Activated B cell treated with CpG ODN at 0.5 μM for 24 hours (primary cell): Measurements from ENCODE around the gene RAD18. TPM values are rescaled to one million over a fixed set of nuclear protein-coding genes. Genes with fewer than 3 reads are reported as not detected.

Experiments used
- ATAC-seq: fragments of 200-7000 bp; cut with Tn5 transposase; one replicate; pipeline ENCODE4 v1.10.0; 2021; ENCODE audit warnings: low read depth, mild to moderate bottlenecking, moderate library complexity
- CTCF ChIA-PET: fragments of 350-600 bp; sonication (Branson Sonifier 250); formaldehyde crosslinking; loops from one replicate; lab custom pipeline; 2021; ENCODE audit warnings: antibody characterized with exemption; lab: Charles Lee
- POLR2A ChIA-PET: fragments of 350-600 bp; sonication (Branson Sonifier 250); formaldehyde crosslinking; loops from one replicate; lab custom pipeline; 2021; ENCODE audit warnings: antibody characterized with exemption; lab: Charles Lee
- DNase-seq: peaks from one replicate; pipeline ENCODE4 v3.0.0; 2022
- H3K27ac Mint-ChIP-seq: one replicate; pipeline ENCODE4 v1.8.0; 2020; ENCODE audit warnings: mixed read lengths
- H3K27me3 Mint-ChIP-seq: one replicate; pipeline ENCODE4 v1.8.0; 2021; ENCODE audit warnings: mixed read lengths
- H3K36me3 Mint-ChIP-seq: one replicate; pipeline ENCODE4 v1.8.0; 2021; ENCODE audit warnings: low read depth, mixed read lengths
- H3K4me1 Mint-ChIP-seq: one replicate; pipeline ENCODE4 v1.8.0; 2021; ENCODE audit warnings: mixed read lengths
- H3K4me3 Mint-ChIP-seq: one replicate; pipeline ENCODE4 v1.8.0; 2020; ENCODE audit warnings: mild to moderate bottlenecking, mixed read lengths
- H3K9me3 Mint-ChIP-seq: one replicate; pipeline ENCODE4 v1.8.0; 2020; ENCODE audit warnings: mixed read lengths
- intact Hi-C: fragments of 100-400 bp; cut with micrococcal nuclease; formaldehyde crosslinking; loops from one replicate; pipeline ENCODE4 v1.15.1; 2024
- total RNA-seq: library from RNA; stranded (reverse); gene quantifications from 2 replicates; pipeline ENCODE4 v1.2.3, GENCODE V29; 2022
- TF ChIP-seq, protein P1 (sequence below): fragments of 200-600 bp; IDR thresholded peaks from one replicate; pipeline ENCODE4 v1.8.0; 2022; ENCODE audit warnings: antibody characterized with exemption, mild to moderate bottlenecking

The RAD18 gene
- total RNA-seq, 1 donor from 2014 or later = 21.6 TPM

DNA sequence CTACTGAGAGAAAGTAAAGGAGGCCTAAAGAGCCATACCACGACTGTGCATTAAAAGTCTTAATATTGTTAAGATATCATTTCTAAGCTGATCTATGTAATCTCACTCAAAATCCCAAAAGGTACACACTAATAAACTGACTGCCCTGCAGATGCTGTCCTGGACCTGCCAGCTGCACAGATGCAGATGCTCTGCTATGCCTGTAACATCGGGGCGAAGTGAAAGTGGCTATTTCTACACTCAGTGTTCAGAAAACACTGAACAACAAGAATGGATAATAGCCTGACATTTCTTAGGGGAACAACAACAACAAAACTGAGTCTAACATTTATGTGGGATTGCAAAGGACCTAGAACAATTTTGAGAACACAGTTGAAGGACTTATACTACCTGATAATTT is 31.9 kb downstream of the RAD18 start:
- H3K36me3 Mint-ChIP-seq = peaks cover 21% of the 10 kb centered on the region
- H3K9me3 Mint-ChIP-seq = no peaks in the 10 kb centered on the region
- no peak overlapping the region for H3K27ac Mint-ChIP-seq
- intact Hi-C loops = no loop called here
- no peak for ATAC-seq
- ChIA-PET POLR2A (no interaction called here), CTCF (no interaction called here)
- H3K4me3 Mint-ChIP-seq = no peak overlapping the region
- no peak for DNase-seq
- TF ChIP-seq, protein P1, sequence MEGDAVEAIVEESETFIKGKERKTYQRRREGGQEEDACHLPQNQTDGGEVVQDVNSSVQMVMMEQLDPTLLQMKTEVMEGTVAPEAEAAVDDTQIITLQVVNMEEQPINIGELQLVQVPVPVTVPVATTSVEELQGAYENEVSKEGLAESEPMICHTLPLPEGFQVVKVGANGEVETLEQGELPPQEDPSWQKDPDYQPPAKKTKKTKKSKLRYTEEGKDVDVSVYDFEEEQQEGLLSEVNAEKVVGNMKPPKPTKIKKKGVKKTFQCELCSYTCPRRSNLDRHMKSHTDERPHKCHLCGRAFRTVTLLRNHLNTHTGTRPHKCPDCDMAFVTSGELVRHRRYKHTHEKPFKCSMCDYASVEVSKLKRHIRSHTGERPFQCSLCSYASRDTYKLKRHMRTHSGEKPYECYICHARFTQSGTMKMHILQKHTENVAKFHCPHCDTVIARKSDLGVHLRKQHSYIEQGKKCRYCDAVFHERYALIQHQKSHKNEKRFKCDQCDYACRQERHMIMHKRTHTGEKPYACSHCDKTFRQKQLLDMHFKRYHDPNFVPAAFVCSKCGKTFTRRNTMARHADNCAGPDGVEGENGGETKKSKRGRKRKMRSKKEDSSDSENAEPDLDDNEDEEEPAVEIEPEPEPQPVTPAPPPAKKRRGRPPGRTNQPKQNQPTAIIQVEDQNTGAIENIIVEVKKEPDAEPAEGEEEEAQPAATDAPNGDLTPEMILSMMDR = no peak
- H3K4me1 Mint-ChIP-seq = no peaks in the 10 kb centered on the region
- H3K27me3 Mint-ChIP-seq = no peaks in the 10 kb centered on the region

DNA sequence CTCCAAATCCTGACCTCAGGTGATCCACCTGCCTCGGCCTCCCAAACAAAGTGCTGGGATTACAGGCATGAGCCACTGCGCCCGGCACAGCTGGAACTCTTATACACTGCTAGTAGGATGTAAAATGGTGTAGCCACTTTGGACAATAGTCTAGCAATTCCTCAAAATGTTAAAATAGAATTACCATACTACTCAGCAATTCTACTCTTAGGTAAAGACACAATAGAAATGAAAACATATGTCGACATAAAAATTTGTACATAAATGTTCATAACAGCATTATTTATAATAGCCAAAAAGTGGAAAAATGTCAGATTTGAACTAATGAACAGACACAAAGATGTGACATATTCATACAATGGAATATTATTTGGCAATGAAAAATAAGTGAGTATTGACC is 33.4 kb downstream of the RAD18 start:
- Mint-ChIP-seq H3K27me3 (no peaks in the 10 kb centered on the region), H3K27ac (no peak overlapping the region), H3K4me3 (no peak overlapping the region), H3K4me1 (no peaks in the 10 kb centered on the region), H3K9me3 (no peaks in the 10 kb centered on the region), H3K36me3 (peaks cover 18% of the 10 kb centered on the region)
- TF ChIP-seq, protein P1 = no peak
- DNase-seq (no peak), ATAC-seq (no peak)
- POLR2A ChIA-PET = no interaction called here
- intact Hi-C loops = no loop called here
- CTCF ChIA-PET = no interaction called here

DNA sequence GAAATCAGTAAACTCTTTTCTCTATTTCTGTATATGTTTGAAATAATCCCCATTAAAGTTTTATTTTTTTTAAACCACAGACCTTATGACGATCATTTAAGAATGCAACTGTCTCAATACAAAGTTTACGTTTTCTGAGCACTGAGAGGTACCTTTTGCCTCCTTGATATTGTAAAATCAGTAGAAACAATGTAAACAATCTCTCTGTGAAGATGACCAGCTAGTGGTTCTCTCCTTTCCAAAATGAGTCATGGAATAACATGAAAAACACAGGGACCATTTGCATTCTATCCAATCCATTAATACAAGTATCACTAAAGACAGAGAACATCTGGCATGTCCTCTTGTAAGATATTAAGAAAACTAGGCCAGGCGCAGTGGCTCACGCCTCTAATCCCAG is 48.8 kb downstream of the RAD18 start:
- no peak for ATAC-seq

DNA sequence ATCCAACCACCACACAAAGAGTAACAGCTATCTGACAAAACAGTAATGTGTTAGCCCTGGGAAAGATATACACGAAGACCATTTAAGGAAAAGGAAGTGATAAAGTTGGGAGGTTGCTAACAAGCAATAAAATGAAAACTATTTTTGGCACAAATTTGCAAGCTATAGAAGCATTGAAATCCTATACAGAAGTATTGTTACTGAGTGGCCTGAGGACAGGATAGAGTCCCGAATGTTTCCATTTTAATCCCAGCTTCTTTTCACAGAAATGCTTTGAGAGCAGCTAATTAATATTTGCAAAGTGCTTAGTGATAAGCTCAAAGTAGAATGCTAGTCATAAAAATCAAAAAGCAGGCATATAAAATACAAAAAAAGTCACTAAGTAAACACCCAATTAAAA is 51.5 kb downstream of the RAD18 start:
- intact Hi-C loops = no loop called here
- CTCF ChIA-PET = no interaction called here
- H3K27me3 Mint-ChIP-seq = no peaks in the 10 kb centered on the region

More for the DNA sequence above, 48.8 kb downstream of the RAD18 start:
- Mint-ChIP-seq H3K27me3 (no peaks in the 10 kb centered on the region), H3K4me3 (no peak overlapping the region), H3K4me1 (no peaks in the 10 kb centered on the region), H3K36me3 (peaks cover 34% of the 10 kb centered on the region), H3K9me3 (no peaks in the 10 kb centered on the region), H3K27ac (no peak overlapping the region)
- intact Hi-C loops = no loop called here
- CTCF ChIA-PET = interaction anchor here (1.0 kb wide), 1 partner anchor 145 kb away, joined by 3 read pairs; the partner anchor contains the start of gene OXTR
- TF ChIP-seq, protein P1 = no peak
- no peak for DNase-seq
- POLR2A ChIA-PET = no interaction called here

DNA sequence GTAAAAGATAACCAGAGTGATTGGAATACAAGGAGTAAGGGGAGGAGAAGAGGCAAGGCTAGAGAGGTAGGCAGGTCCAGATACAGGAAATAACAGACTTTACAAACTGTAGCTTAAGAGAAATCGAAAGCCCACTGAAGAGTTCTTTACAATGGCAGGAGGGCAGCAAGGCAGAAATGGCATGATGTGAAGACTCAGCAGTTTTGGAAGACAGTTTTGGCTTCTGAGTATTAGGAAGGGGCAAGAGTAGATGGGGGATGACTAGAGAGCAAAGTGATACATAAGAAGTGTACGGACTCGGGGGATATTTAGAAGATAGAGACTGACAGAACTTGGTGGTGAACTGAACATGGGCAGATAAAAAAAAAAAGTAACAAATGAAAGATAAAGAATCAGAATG is 54.1 kb downstream of the RAD18 start:
- Mint-ChIP-seq H3K4me3 (no peak overlapping the region), H3K27ac (no peak overlapping the region), H3K4me1 (no peaks in the 10 kb centered on the region), H3K9me3 (no peaks in the 10 kb centered on the region), H3K27me3 (no peaks in the 10 kb centered on the region), H3K36me3 (peaks cover 52% of the 10 kb centered on the region)
- DNase-seq = no peak
- intact Hi-C loops = no loop called here
- TF ChIP-seq, protein P1 = no peak
- ChIA-PET CTCF (interaction anchor here (0.6 kb wide), 1 partner anchor 11 kb away, joined by 3 read pairs; no protein-coding TSS in a partner anchor), POLR2A (no interaction called here)
- ATAC-seq = no peak

More for the DNA sequence above, 51.5 kb downstream of the RAD18 start:
- ATAC-seq (no peak), DNase-seq (no peak)
- Mint-ChIP-seq H3K4me1 (no peaks in the 10 kb centered on the region), H3K36me3 (peaks cover 48% of the 10 kb centered on the region), H3K4me3 (no peak overlapping the region), H3K27ac (no peak overlapping the region), H3K9me3 (no peaks in the 10 kb centered on the region)
- POLR2A ChIA-PET = no interaction called here
- TF ChIP-seq, protein P1 = no peak
